GM19324 (cell line): ENCODE data around the gene SLMAP.
"Not testable (repeated sequence)": the region's sequence is repeated elsewhere in the genome, so short reads cannot be mapped to it uniquely, and the experiment has no call there.

Experiments used
- ATAC-seq: cut with Tn5 transposase; IDR thresholded peaks from one replicate; pipeline ENCODE4 v1.9.1; 2021; ENCODE audit warnings: mild to moderate bottlenecking, moderate library complexity; ENCODE audit not compliant: unreplicated experiment, low FRiP score

SLMAP gene

DNA sequence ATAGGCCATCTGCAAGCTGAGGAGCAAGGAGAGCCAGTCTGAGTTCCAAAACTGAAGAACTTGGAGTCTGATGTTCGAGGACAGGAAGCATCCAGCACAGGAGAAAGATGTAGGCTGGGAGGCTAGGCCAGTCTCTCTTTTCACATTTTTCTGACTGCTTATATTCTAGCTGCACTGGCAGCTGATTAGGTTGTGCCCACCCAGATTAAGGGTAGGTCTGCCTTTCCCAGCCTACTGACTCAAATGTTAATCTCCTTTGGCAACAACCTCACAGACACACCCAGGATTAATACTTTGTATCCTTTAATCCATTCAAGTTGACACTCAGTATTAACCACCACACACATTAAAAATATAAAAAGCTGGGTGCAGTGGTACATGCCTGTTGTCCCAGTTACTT, 113.0 kb downstream of the SLMAP start:
- ATAC-seq, result not testable (repeated sequence)

DNA sequence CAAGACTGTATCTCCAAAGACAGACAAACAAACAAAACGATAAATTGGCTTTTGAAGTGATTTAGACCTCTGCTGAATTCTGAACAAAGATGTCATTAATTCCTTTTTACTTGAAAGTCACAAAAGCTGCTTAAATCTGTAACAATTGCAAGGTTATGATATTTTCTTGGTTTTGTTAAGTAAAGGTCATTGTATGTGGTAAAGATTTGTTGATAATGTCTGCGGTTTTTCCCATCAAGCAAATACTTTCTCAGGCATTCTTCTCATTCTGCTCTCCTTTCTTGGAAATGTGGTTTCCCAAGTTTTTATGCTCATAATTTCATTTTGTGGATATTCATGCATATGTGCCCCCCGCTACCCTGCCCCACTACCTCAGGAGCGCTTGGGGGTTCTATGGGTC, 116.5 kb downstream of the SLMAP start:
- no peak for ATAC-seq

DNA sequence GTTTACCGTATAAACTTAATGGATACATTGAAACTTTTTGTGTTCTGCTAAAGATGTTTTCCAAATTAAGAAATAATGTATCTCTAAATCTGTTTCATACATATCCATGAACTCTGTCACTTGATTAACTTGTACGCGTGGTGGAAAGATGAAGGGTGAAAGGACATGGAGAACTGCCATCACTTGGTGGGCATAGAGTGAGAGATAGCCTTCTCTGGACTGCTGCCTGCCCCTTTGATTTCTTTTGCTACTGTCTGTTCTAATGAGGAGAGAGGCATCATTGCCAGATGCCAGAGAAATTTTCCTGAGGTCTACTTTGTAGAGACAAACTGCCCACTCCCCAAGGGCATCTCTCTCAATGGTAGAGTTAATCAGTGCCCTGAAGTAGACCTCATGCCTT, 120.5 kb downstream of the SLMAP start:
- no peak for ATAC-seq

DNA sequence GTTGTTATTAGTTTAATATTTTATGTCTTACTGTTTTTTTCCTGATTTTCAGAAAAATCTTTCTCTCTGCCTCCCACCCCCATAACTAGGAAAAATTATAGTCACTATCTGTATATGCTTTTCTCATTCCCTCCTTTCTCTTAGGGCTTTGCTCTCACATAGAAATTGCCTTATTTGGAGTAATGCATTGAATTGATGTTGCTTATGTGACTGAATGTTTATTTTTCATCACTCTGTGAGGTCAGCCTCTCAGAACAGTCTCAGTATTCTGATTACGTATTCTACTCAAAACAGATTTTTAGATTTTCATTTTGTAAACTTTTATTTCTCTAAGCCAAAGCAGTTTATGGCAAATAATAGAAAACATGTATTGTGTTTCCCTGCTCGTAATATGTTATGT, 121.0 kb downstream of the SLMAP start:
- ATAC-seq, result no peak

DNA sequence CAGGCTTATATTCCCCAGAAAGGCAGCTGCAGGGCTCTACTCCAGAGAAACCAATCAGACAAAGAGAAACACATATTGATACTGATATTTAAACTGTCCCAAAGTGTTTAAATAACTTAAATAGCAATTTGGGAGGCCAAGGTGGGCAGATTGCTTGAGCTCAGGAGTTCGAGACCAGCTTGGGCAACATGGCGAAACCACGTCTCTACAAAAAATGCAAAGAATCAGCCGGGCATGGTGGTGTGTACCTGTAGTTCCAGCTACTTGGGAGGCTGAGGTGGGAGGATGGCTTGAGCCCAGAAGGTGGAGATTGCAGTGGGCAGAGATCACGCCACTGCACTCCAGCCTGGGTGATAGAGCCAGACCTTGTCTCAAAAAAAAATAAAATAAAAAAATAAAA, 128.3 kb downstream of the SLMAP start:
- ATAC-seq, result not testable (repeated sequence)

DNA sequence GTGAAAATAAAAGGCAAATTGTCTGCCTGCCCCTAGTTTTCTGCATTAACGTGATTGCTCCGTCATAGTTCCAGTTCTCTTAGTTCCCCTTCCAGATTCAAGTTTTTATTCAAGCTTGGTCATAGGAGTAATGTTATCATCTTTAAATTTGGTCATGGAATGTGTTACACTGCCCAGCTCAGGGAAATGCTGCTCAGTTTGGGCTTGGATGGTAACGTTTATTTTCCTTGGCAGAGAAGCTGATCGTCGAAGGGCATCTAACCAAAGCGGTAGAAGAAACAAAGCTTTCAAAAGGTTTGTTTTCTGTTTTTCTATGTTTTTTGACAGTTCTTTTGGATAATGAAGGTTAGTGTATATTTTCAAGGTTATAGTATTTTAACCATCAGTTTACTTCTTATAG, 133.7 kb downstream of the SLMAP start:
- no peak for ATAC-seq

DNA sequence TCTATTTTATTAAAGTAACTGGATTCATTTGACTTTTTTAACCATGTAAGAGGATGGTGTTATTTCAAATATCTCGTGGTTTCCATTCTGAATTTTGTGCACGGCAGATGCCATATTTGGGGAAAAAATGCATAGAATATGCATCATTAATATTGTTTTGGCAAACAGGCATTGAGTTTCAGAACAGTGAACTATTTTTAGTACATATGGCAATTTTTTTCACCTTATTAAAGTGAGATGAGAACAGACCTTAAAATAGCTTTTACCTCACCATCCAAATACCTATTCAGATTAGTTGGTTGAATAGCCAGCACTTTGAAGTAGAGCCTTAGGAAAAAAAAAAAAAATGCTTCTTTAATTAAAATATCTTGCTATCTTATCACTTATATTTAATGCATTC, 134.8 kb downstream of the SLMAP start:
- ATAC-seq, result no peak

DNA sequence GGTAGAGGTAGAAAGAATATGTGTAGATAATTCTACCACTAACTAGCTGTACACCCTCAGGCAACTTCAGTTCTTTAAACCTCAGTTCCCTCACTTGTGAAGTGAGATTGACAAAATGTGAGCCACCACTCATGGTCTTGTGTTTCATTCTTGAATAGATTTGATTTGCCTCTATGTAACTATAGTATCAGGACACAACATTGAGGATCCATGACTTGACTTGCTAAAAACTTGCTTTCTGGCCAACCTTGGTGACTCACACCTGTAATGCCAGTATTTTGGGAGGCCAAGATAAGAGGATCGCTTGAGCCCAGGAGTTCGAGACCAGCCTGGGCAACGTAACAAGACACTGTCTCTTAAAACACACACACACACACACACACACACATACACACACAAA, 136.3 kb downstream of the SLMAP start:
- no peak for ATAC-seq

DNA sequence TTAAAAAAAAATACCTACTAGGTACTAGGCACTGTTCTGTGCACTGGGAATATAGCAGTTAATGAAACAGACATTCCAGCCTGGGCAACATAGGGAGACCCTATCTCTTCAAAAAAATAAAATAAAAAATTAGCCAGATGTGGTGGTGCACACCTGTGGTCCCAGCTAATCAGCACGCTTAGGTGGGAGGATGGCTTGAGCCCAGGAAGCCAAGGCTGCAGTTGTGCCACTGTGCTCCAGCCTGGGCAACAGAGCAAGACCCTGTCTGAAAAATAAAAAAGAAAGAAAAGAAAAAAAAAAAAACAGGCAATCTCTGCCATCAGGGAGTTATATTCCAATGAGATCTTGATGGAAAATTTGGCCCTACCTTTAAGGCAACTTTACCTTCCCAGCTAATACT, 137.0 kb downstream of the SLMAP start:
- ATAC-seq, result no peak

DNA sequence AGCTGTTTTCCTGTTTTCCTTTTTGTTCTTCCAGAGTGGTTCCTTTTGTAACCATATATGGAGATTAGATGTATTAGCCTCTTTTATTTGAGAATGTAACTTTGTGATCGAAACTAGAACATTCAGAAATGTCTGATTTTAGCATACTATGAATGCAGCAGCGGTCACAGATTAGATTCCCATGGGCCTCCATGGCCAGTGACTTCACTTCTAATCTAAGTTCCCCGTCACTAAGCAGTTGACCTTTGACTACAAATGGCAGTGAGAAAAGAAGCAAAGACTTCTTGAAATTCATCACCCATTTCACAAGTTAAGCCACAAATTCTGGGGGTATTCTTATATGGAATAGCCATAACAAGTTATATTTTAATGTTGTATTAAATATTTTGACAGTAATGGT, 137.6 kb downstream of the SLMAP start:
- ATAC-seq, result no peak

DNA sequence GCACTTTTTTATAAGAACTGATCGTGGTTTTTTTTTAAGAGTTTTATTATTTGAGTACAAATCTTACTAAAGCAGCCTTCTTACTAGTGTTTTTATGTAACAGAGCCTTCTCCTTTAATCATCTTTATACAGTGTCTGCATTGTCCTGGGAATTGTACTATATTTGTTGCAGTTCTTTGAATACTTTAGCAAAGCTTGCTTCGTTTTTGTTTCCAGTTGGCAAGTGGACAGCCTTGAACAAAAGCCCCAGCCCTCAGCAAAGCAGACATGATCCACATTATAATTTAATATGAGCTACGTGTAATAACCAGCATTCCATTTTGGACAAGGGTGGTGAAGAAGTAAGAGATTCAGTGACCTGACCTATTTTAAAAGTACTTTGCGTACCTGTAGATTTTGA, 139.9 kb downstream of the SLMAP start:
- no peak for ATAC-seq

DNA sequence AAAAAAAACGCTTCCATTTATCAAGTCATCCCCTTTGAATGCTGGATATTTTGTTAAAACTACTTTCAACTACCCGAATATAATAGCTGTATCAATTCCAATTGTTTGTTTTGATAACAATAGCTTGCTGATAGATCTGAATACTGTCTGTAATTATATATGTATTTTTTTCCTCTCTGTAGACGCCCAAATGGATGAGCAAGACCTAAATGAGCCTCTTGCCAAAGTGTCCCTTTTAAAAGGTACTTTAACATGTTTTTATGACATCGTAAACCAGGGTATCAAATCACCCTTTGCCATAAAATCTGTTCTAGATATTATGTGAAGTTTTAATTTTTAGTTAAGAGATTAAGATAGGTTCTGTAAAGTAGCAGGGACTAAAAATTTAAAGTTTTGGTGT, 140.6 kb downstream of the SLMAP start:
- no peak for ATAC-seq

DNA sequence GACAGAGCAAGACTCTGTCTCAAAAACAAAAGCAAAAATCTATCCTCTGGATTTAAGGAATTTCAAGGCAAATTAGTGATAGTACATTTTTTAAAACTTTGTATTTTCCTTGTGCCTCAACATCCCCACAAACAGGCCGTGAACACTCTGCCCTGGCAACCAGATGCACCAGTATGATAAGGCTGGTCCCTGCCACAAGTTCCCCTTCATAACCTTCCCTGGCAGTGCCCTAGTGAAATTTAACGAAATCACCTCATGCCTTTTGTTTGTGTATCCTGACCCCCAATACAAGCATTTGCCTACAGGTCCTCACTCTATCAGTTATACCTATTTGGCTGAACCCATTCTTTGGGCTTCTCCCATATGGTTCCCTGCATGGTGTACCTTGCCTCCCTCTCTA, 144.7 kb downstream of the SLMAP start:
- no peak for ATAC-seq

DNA sequence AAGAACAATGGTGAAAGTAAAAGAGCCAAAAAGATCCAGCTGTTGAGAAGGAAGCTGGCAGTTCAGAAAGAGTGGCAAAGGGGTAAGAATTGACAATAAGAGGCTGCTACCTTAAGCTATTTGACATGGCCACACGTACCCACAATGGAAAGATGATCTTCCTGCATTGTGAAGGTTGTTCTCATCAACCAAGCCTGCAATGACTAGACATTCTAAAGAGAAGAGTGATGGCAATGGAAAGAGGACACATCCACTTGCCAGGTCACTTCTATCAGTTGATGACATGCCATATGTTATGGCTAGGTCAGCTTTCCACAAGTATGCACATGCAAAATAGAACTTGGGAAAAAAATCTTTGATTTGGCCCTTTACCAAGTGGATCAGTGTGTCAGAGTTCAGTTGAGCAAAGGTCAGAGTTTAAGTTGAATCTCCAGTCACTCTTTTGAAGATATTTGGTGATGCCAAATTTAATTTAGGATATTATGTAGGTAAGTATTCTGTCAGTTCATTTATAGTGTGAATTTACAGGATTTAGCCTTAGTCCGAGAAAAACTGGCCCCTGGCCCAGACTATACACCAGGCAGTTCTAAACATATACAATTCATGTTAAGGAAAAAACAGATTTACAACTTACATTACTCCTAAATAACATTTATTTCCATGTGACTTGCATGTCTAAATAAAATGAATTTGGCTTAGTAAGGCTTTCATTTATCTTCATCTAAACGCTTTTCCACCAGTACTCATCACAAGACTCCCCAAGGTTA, 147.2 kb downstream of the SLMAP start:
- no peak for ATAC-seq

DNA sequence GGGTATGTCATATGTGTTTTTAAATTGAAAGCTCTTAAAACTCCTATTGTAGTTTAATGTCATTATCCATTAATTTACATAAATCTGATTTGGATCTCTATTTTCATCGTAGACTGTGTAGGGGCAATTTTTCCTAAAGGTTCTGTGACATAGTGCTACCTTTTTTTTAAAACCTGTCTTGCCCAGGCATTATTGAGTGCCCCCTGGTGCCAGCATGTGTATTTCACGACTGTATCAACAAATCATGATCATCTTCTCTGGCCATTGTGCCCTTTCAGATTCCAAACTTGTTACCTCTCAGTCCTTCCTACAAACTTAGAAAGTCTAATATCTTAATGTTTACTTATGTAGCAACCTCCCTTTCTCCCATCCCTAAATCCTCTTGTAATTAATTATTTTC, 154.9 kb downstream of the SLMAP start:
- ATAC-seq, result no peak

DNA sequence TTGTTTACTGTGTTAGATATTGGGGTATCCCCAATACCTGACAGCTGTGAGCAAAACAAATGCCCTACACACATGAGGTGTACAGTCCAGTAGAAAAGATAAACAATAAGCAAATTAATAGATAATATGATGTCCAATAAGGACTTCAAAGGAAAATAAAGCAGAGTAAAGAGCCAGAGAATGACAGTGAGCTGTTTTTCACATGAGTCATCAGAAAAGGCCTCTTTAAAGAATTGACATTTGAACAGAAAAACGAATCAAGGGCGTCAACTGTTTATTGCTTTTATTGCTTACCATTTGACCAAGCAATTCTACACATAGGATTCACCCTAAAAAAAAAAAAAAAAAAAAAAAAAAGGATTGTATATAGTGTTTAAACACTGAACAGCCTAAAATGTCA, 155.5 kb downstream of the SLMAP start:
- no peak for ATAC-seq

DNA sequence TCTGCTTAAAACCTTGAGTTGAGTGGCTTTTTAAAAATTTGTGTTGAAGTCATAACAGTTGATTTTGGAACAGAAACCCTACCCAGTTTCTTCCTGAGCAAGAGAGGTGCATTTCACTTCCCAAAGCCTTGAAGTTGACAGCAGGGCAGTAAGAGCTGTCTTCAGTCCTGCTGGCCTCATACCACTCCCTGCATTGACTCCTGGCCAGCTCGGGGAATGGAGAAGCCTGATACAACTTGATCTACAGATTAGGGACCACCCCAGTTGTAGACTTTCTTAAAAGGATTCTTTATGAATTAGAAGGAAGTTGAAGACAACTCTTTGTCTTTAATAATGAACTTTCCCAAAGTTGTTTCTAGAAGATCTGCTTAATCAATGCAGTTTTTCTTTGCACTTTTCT, 161.5 kb downstream of the SLMAP start:
- ATAC-seq, result no peak

DNA sequence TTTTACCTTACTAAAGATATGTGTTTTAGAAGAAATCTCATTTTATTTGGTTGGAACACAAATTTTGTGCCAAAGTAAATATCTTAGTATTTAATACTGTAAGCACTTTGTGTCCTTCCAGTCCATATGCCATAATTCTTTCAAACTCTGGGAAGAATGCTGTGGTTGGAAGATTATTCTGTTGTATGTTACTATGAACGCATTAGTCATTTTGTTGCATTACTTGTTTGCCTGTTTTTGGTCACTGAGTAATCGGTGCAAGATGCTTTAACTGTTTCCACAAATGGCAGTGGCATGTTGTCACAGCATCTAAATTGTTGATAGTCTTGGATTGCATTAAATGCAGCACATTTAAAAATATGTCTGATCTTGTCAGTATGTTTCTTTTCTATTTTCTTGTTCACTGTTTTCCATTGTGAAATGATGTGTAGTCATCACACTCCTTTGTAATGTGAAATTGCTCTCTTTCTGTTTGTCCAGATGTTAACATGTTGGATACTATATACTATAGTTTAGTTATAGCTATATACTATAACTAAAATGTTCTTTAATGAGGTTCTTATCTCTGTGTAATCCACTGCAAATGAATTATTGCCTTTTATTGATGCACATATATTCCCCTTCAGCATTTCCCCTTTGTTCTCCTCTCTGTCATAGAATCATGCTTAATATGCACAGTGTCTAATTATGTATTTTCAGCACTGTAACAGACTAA, 162.2 kb downstream of the SLMAP start:
- ATAC-seq, result no peak

DNA sequence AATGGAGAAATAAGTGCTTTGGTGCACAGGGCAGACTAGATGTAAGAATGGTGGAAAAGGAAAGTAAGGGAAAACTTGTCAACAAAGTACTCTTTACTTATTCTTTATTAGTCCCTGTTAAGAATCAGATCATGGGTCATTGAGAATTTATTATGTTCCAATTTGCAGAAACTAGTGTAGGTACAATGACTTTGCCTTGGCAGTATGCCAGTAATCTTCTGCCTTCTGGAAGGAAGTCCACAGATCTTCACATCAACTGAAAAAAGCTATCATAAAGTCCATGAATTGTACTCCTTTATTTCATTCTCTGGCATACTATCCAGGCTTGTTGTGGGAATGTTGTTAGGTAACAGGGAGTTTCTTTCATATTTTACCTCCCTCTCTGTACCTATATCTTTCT, 163.9 kb downstream of the SLMAP start:
- no peak for ATAC-seq

DNA sequence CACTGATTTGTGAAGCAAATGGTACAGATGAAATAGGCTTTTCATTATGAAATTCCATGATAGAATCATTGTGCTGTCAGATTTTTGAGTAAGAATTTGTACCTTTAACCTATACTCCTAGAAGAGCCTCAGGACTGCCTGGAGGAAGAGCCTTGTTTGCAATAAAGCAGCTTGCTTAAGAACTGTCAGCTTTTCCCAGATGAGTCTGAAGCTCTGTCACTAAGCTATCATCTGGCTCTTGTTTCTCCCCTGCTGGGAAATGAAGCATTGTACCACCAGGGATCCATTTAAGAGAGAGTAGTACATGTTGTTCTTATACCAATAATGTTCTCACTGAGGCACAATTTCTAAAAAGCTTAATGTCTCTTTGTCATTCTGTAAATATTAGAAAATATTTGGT, 167.0 kb downstream of the SLMAP start:
- no peak for ATAC-seq

DNA sequence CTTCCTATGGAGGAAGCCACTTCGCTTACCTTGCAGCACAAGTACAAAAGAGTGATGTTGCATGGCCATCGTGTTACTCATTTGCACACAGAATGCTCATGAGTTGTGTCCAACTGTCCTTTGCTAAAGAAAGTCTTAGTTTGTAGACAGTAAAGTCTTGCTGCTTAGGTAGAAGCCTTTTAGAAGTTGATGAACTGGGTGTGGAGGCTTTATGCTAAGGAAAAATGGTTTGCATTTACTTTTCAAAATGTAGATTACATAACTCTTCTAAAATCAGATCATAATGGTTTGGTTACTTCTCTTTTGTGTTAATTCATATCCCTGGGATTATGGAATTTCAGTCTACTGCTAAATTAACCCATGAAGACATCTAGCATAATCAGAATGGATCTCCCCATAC, 167.6 kb downstream of the SLMAP start:
- no peak for ATAC-seq

DNA sequence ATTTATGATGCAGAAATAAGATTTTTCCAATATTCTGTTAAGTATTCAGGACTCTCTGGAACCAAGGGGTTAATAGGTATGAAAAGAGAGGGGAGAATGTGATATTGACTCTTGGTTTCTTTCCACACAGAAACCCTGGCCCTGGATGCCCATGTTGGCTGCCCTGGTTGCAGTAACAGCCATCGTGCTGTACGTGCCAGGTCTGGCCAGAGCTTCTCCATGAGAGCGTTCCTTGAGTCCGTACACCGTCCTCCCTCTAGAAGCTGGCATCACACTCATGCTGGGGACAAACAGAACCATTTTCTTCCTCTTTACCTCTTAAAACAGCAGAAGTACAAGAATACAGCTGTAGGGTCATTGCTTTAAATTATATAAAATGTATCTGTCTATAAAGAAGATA, 171.1 kb downstream of the SLMAP start:
- no peak for ATAC-seq
